WTC11 (cell line): Measurements from ENCODE around the gene CEBPE.

Experiments
- ATF3 ChIP-seq: sonication (generic); formaldehyde crosslinking; conservative IDR thresholded peaks from 2 replicates; pipeline ENCODE4 v1.8.1; 2022; ENCODE audit warnings: mild to moderate bottlenecking, missing genetic modification reagents
- CTCF ChIP-seq: fragments of 200-600 bp; IDR thresholded peaks from 2 replicates; pipeline ENCODE4 v1.8.0; 2022; ENCODE audit warnings: antibody characterized with exemption
- HMGXB4 ChIP-seq: sonication (generic); formaldehyde crosslinking; IDR thresholded peaks from 2 replicates; pipeline ENCODE4 v1.8.1; 2023; ENCODE audit warnings: mild to moderate bottlenecking, moderate library complexity, missing genetic modification reagents
- RORB ChIP-seq: fragments of 250-450 bp; sonication (Bioruptor Pico); IDR thresholded peaks from 2 replicates; pipeline ENCODE4 v1.9.0; 2021; ENCODE audit warnings: mild to moderate bottlenecking
- SMAD3 ChIP-seq: sonication (generic); formaldehyde crosslinking; IDR thresholded peaks from 2 replicates; pipeline ENCODE4 v1.8.0; 2022; ENCODE audit warnings: missing genetic modification reagents, mild to moderate bottlenecking, borderline replicate concordance
- SP1 ChIP-seq: sonication (generic); formaldehyde crosslinking; conservative IDR thresholded peaks from 2 replicates; pipeline ENCODE4 v1.8.1; 2022; ENCODE audit warnings: missing genetic modification reagents
- TCF7 ChIP-seq: sonication (generic); formaldehyde crosslinking; IDR thresholded peaks from 2 replicates; pipeline ENCODE4 v1.8.0; 2022; ENCODE audit warnings: mild to moderate bottlenecking, low read depth, missing genetic modification reagents, moderate library complexity
- TEAD4 ChIP-seq: sonication (generic); formaldehyde crosslinking; IDR thresholded peaks from 2 replicates; pipeline ENCODE4 v1.8.0; 2022; ENCODE audit warnings: mild to moderate bottlenecking, missing genetic modification reagents
- USF1 ChIP-seq: sonication (generic); formaldehyde crosslinking; IDR thresholded peaks from 2 replicates; pipeline ENCODE4 v1.8.0; 2022; ENCODE audit warnings: mild to moderate bottlenecking, missing genetic modification reagents
- ZBTB21 ChIP-seq: sonication (generic); formaldehyde crosslinking; IDR thresholded peaks from 2 replicates; pipeline ENCODE4 v1.8.1; 2023; ENCODE audit warnings: mild to moderate bottlenecking, missing genetic modification reagents, borderline replicate concordance
- ZNF232 ChIP-seq: sonication (generic); formaldehyde crosslinking; IDR thresholded peaks from 2 replicates; pipeline ENCODE4 v1.8.0; 2022; ENCODE audit warnings: mild to moderate bottlenecking, missing genetic modification reagents
- ZNF532 ChIP-seq: fragments of 250-450 bp; sonication (Bioruptor Pico); IDR thresholded peaks from 2 replicates; pipeline ENCODE4 v1.9.0; 2021; ENCODE audit warnings: mild to moderate bottlenecking, borderline replicate concordance

- TF ChIP-seq CTCF = no peak
- TF ChIP-seq TCF7 = no peak
- no peak for TF ChIP-seq ZNF232 (CRISPR knock-in tag)
- no peak for TF ChIP-seq SP1 (CRISPR knock-in tag)
- TF ChIP-seq ATF3 (CRISPR knock-in tag) = no peak
- no peak for TF ChIP-seq HMGXB4
- no peak for TF ChIP-seq ZNF532 (CRISPR knock-in tag)
- no peak for TF ChIP-seq USF1 (CRISPR knock-in tag)
- TF ChIP-seq SMAD3 (CRISPR knock-in tag) = no peak
- TF ChIP-seq RORB (CRISPR knock-in tag) = no peak
- no peak for TF ChIP-seq TEAD4 (CRISPR knock-in tag)
- TF ChIP-seq ZBTB21 (CRISPR knock-in tag) = no peak
Observed at GRCh38 chr14:23137813-23138535, 18.9 kb upstream of the CEBPE start.
